ENCODE measurements around the gene ZP1.
A peak's percentile ranks its signal among the peaks of the same experiment; 100 is the strongest.
"Not testable (repeated sequence)": the region's sequence is repeated elsewhere in the genome, so short reads cannot be mapped to it uniquely, and the experiment has no call there.

The ZP1 gene

GRCh38 chr11:60866911-60867870 is at the start of gene ZP1:
Gene ZP1 (plus strand): TSS chr11:60867542. CDS start chr11:60867562, 20 bp downstream.
- DNase-seq = no peak

- no peak for DNase-seq
These were observed 49.3 kb upstream of the ZP1 start for GRCh38 chr11:60818057-60818456.

GRCh38 chr11:60821827-60822599 is 45.3 kb upstream of the ZP1 start:
- no peak for DNase-seq

GRCh38 chr11:60823745-60824306 is 43.5 kb upstream of the ZP1 start:
- not testable (repeated sequence) for DNase-seq

- DNase-seq = no peak
These were observed 42.2 kb upstream of the ZP1 start for GRCh38 chr11:60825118-60825517.

GRCh38 chr11:60825790-60826189 is 41.6 kb upstream of the ZP1 start:
- DNase-seq = no peak

GRCh38 chr11:60830478-60831142 is 36.7 kb upstream of the ZP1 start:
- no peak for DNase-seq

- peak; percentile 79 for DNase-seq
These were observed 36.2 kb upstream of the ZP1 start for GRCh38 chr11:60831143-60831500.

- no peak for DNase-seq
These were observed 35.8 kb upstream of the ZP1 start for GRCh38 chr11:60831501-60832079.

GRCh38 chr11:60834742-60835533 is 32.4 kb upstream of the ZP1 start:
- DNase-seq = no peak

- no peak for DNase-seq
These were observed 31.9 kb upstream of the ZP1 start for GRCh38 chr11:60835534-60835846.

- no peak for DNase-seq
These were observed 30.4 kb upstream of the ZP1 start for GRCh38 chr11:60836866-60837515.

GRCh38 chr11:60838132-60838531 is 29.2 kb upstream of the ZP1 start:
- DNase-seq = no peak

GRCh38 chr11:60840470-60841430 is 26.6 kb upstream of the ZP1 start:
- no peak for DNase-seq

GRCh38 chr11:60841797-60842667 is 25.3 kb upstream of the ZP1 start, which contains the start of gene CCDC86:
Gene CCDC86 (plus strand): TSS chr11:60842113. CDS start chr11:60842125, 12 bp downstream.
- peak; percentile 99 for DNase-seq

- no peak for DNase-seq
These were observed 24.4 kb upstream of the ZP1 start for GRCh38 chr11:60842668-60843600.

GRCh38 chr11:60844045-60844869 is 23.1 kb upstream of the ZP1 start:
- DNase-seq = no peak
